Cardiac atrium fibroblast (primary cell): ENCODE results near the gene COL4A1. TPM values are rescaled to one million over a fixed set of nuclear protein-coding genes. Genes with fewer than 3 reads are reported as not detected.

ENCODE experiments used
- total RNA-seq: library from RNA; depleted of rRNA; stranded (reverse); fragments of >200 nt; gene quantifications from 2 replicates; pipeline ENCODE4 v1.2.3, GENCODE V29; 2015

The COL4A1 gene
- total RNA-seq, result 1,411 and 1,500 TPM in 2 replicates

GRCh38 chr13:110306960-110307766 is at the start of gene COL4A1, which contains the start of gene COL4A2:
Gene COL4A1, minus strand, starts transcription at chr13:110307157. Its CDS starts 130 bp downstream, at chr13:110307027.
Gene COL4A2, plus strand, starts transcription at chr13:110307284. Its CDS starts 620 bp downstream, at chr13:110307904.

Other genes starting within 250 kb of the COL4A1 start
- gene COL4A2, start 127 bp upstream of the COL4A1 start, total RNA-seq, result 990 and 1,110 TPM in 2 replicates